ENCODE results near the gene KDM1B.
"Not testable (repeated sequence)": the region's sequence is repeated elsewhere in the genome, so short reads cannot be mapped to it uniquely, and the experiment has no call there.

The KDM1B gene

GRCh38 chr6:18132346-18132745 is 22.9 kb upstream of the KDM1B start:
- Histone ChIP-seq H3K4me1 (ENCODE audit: control insufficient read depth, low read depth, low read length) (no peaks in the 10 kb centered on the region), H3K36me3 (ENCODE audit: control insufficient read depth, low read depth, low read length) (no peaks in the 10 kb centered on the region), H3K9me3 (ENCODE audit: control insufficient read depth, low read depth, low read length) (no peaks in the 10 kb centered on the region), H3K27me3 (ENCODE audit: control insufficient read depth, insufficient read depth, low read length) (no peaks in the 10 kb centered on the region), H3K9ac (ENCODE audit: low read length) (no peak overlapping the region), H3K4me3 (ENCODE audit: low read length) (no peak overlapping the region), H3K27ac (ENCODE audit: low read length) (no peak overlapping the region)

GRCh38 chr6:18135171-18135570 is 20.1 kb upstream of the KDM1B start:
- Histone ChIP-seq H3K27me3 (ENCODE audit: control insufficient read depth, insufficient read depth, low read length) (no peaks in the 10 kb centered on the region), H3K9ac (ENCODE audit: low read length) (no peak overlapping the region), H3K27ac (ENCODE audit: low read length) (no peak overlapping the region), H3K4me3 (ENCODE audit: low read length) (no peak overlapping the region), H3K9me3 (ENCODE audit: control insufficient read depth, low read depth, low read length) (no peaks in the 10 kb centered on the region), H3K36me3 (ENCODE audit: control insufficient read depth, low read depth, low read length) (peaks cover 4% of the 10 kb centered on the region), H3K4me1 (ENCODE audit: control insufficient read depth, low read depth, low read length) (no peaks in the 10 kb centered on the region)

DNA sequence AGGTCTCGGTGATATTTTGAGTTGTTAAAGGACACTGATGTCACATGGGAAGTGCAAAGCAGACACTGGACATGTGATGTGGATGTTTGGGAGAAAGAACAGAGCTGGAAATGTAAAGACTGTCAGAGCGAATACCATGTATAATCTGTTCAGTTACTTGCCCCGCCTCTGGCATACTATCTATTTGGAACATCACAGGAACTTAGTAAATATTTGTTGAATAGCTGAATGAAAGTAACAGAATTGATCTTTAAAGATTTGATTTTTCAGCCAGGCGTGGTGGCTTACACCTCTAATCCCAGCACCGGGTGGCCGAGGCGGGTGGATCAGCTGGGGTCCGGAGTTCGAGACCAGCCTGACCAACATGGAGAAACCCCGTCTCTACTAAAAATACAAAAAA is 19.0 kb upstream of the KDM1B start:
- Histone ChIP-seq H3K9ac (ENCODE audit: low read length) (no peak overlapping the region), H3K4me3 (ENCODE audit: low read length) (no peak overlapping the region), H3K9me3 (ENCODE audit: control insufficient read depth, low read depth, low read length) (no peaks in the 10 kb centered on the region), H3K27ac (ENCODE audit: low read length) (no peak overlapping the region), H3K36me3 (ENCODE audit: control insufficient read depth, low read depth, low read length) (peaks cover 7% of the 10 kb centered on the region), H3K4me1 (ENCODE audit: control insufficient read depth, low read depth, low read length) (no peaks in the 10 kb centered on the region), H3K27me3 (ENCODE audit: control insufficient read depth, insufficient read depth, low read length) (no peaks in the 10 kb centered on the region)

- no peaks in the 10 kb centered on the region for H3K4me1 ChIP-seq (ENCODE audit: control insufficient read depth, low read depth, low read length)
- no peak overlapping the region for H3K9ac ChIP-seq (ENCODE audit: low read length)
- H3K36me3 ChIP-seq (ENCODE audit: control insufficient read depth, low read depth, low read length): peaks cover 7% of the 10 kb centered on the region
- H3K27me3 ChIP-seq (ENCODE audit: control insufficient read depth, insufficient read depth, low read length): no peaks in the 10 kb centered on the region
- no peaks in the 10 kb centered on the region for H3K9me3 ChIP-seq (ENCODE audit: control insufficient read depth, low read depth, low read length)
- no peak overlapping the region for H3K27ac ChIP-seq (ENCODE audit: low read length)
- H3K4me3 ChIP-seq (ENCODE audit: low read length): no peak overlapping the region
These were observed 16.3 kb upstream of the KDM1B start for GRCh38 chr6:18138906-18139305.

DNA sequence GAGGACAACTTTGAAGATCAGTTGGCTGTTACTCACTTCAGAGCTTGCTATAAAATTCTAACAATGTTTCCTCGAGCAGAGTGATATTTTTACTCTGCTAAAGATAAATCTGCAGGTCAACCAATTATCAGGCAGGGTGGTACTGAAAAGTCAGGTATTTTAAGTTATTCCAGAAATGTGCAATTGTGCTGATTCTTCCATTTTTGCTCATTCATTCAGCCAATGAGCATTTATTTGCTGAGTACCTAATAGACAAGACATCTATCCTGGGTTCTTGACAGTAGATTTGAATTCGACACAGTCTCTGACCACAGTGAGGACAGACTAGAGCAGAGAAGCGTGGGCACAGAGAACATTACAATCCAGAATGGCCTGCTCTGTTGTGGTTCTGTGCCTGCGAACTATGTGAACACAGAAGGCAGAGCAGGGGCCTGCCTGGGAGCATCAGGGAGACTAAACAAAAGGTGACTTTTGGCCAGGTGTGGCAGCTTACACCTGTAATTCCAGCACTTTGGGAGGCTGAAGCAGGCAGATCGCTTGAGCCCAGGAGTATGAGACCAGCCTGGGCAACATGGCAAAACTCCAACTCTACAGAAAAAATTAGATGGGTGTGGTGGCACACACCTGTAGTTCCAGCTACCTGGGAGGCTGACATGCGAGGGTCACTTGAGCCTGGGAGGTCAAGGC is 15.1 kb upstream of the KDM1B start:
- Histone ChIP-seq H3K9ac (ENCODE audit: low read length) (no peak overlapping the region), H3K36me3 (ENCODE audit: control insufficient read depth, low read depth, low read length) (peaks cover 7% of the 10 kb centered on the region), H3K4me3 (ENCODE audit: low read length) (no peak overlapping the region), H3K27me3 (ENCODE audit: control insufficient read depth, insufficient read depth, low read length) (no peaks in the 10 kb centered on the region), H3K9me3 (ENCODE audit: control insufficient read depth, low read depth, low read length) (no peaks in the 10 kb centered on the region), H3K27ac (ENCODE audit: low read length) (no peak overlapping the region), H3K4me1 (ENCODE audit: control insufficient read depth, low read depth, low read length) (no peaks in the 10 kb centered on the region)

DNA sequence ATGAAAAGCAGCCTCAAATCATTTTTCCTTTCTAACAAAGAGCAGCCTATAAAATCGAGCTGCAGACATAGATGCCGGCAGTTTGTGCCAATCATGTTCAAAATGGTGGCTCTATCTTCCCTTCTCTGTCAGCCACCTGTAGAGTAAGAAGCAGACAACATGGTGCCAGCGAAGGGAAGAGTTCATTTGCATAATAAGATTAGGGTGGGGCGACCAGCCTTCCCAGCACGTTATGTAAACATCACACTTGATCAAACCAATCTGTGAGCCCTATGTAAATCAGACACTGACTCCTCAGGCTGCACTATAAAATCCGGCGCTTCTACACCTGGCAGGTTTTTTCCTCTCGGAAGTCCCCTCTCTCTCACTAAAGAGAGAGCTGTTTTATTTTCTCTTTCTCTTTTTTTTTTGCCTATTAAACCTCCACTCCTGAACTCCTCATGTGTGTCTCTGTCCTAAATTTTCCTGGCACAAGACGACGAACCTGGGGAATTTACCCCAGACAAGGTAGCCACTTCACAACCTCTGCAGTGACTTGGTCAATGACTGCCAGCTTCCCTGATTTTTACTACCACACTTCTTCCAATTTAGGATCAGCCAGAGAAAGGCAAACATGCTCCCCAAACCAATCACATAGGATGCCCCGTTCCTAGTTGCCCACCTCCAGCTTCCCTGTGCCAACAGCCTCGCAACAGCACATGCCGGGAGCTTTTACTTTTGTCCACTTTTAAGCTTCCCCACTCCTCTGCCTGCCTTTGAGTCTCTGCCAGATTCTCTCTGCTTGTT is 13.2 kb upstream of the KDM1B start:
- H3K27me3 ChIP-seq (ENCODE audit: control insufficient read depth, insufficient read depth, low read length): no peaks in the 10 kb centered on the region
- H3K36me3 ChIP-seq (ENCODE audit: control insufficient read depth, low read depth, low read length): peaks cover 11% of the 10 kb centered on the region

GRCh38 chr6:18142591-18142861 is 12.7 kb upstream of the KDM1B start:
- Histone ChIP-seq H3K9me3 (ENCODE audit: control insufficient read depth, low read depth, low read length) (no peaks in the 10 kb centered on the region), H3K9ac (ENCODE audit: low read length) (no peak overlapping the region), H3K4me3 (ENCODE audit: low read length) (no peak overlapping the region), H3K27me3 (ENCODE audit: control insufficient read depth, insufficient read depth, low read length) (no peaks in the 10 kb centered on the region), H3K4me1 (ENCODE audit: control insufficient read depth, low read depth, low read length) (no peaks in the 10 kb centered on the region), H3K27ac (ENCODE audit: low read length) (no peak overlapping the region), H3K36me3 (ENCODE audit: control insufficient read depth, low read depth, low read length) (peaks cover 11% of the 10 kb centered on the region)

More for the DNA sequence above, 13.2 kb upstream of the KDM1B start:
- no peaks in the 10 kb centered on the region for H3K9me3 ChIP-seq (ENCODE audit: control insufficient read depth, low read depth, low read length)
- no peak overlapping the region for H3K27ac ChIP-seq (ENCODE audit: low read length)
- no peak overlapping the region for H3K4me3 ChIP-seq (ENCODE audit: low read length)
- H3K9ac ChIP-seq (ENCODE audit: low read length): no peak overlapping the region
- H3K4me1 ChIP-seq (ENCODE audit: control insufficient read depth, low read depth, low read length): no peaks in the 10 kb centered on the region

DNA sequence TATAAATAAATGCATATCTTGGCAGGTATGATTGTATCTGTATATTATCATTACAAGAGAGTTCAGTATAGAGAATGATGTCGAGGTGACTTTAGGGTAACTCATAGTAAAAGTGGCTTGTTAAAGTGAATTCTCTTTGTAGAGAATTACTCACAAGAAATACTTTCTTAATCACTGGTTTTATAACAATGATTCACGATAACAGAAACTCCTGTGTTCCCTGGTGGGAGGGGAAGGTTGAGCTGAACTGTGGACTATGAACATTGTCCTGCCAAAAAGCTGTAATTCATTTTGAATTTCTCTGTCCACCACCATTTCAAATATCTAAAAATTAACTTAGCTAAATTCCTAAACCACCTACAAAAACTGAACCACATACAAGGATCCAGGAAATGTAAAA is 8.1 kb upstream of the KDM1B start:
- no peak overlapping the region for H3K9ac ChIP-seq (ENCODE audit: low read length)
- no peak overlapping the region for H3K4me3 ChIP-seq (ENCODE audit: low read length)
- no peaks in the 10 kb centered on the region for H3K27me3 ChIP-seq (ENCODE audit: control insufficient read depth, insufficient read depth, low read length)
- peaks cover 9% of the 10 kb centered on the region for H3K36me3 ChIP-seq (ENCODE audit: control insufficient read depth, low read depth, low read length)
- H3K27ac ChIP-seq (ENCODE audit: low read length): no peak overlapping the region
- H3K4me1 ChIP-seq (ENCODE audit: control insufficient read depth, low read depth, low read length): no peaks in the 10 kb centered on the region
- no peaks in the 10 kb centered on the region for H3K9me3 ChIP-seq (ENCODE audit: control insufficient read depth, low read depth, low read length)

GRCh38 chr6:18147616-18148015 is 7.6 kb upstream of the KDM1B start:
- H3K9ac ChIP-seq (ENCODE audit: low read length): no peak overlapping the region
- H3K36me3 ChIP-seq (ENCODE audit: control insufficient read depth, low read depth, low read length): peaks cover 9% of the 10 kb centered on the region
- H3K27ac ChIP-seq (ENCODE audit: low read length): no peak overlapping the region
- no peaks in the 10 kb centered on the region for H3K9me3 ChIP-seq (ENCODE audit: control insufficient read depth, low read depth, low read length)
- no peak overlapping the region for H3K4me3 ChIP-seq (ENCODE audit: low read length)
- no peaks in the 10 kb centered on the region for H3K27me3 ChIP-seq (ENCODE audit: control insufficient read depth, insufficient read depth, low read length)
- no peaks in the 10 kb centered on the region for H3K4me1 ChIP-seq (ENCODE audit: control insufficient read depth, low read depth, low read length)

DNA sequence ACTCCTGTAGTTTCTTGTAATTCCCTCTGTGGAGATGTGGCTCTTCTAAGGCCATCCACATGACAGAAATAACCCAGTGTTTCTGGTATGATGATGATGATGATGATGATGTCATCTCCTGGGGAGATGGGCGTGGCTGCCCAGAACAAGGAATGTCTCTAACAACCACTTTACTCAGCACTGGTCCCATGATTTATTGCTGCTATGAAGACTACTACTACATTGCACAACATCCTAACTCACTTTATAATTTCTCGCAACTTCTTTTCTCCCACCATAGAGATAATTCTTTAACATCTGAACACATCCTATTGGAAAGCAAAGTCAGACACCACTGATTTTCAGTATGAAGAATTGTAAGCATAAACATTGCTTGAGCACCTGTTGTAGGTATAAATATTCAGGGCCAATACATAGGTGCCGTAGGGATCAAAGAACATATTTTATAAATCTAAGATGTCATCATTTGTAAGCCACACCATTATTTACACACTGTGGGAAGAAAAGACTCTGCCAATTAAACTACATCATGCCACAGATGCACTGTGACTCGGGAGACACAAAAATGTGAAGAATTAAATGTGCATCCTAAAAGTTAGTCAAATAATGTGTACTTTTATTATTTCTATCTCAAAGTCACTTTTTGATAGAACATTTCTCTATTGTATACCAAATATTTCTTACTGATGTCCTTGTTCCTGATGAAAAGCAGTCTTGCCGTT is 6.8 kb upstream of the KDM1B start:
- no peak overlapping the region for H3K9ac ChIP-seq (ENCODE audit: low read length)
- no peaks in the 10 kb centered on the region for H3K27me3 ChIP-seq (ENCODE audit: control insufficient read depth, insufficient read depth, low read length)
- H3K27ac ChIP-seq (ENCODE audit: low read length): no peak overlapping the region

DNA sequence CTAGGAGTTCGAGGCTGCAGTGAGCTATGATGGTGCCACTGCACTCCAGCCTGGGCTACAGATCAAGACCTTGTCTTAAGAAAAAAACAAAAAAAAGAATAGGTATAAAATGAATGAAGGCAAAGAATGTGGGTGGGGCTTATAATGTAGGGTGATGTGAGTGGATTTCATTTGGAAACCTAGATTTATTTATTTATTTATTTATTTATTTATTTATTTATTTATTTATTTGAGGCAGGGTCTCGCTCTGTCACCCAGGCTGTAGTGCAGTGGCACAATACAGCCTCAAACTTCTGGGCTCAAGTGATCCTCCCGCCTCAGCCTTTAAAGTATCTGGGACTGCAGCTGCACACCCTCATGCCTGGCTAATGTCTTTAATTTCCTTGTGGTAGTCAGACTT is 3.8 kb upstream of the KDM1B start:
- not testable (repeated sequence) for H3K9ac ChIP-seq (ENCODE audit: low read length); H3K4me3 ChIP-seq (ENCODE audit: low read length); H3K27me3 ChIP-seq (ENCODE audit: control insufficient read depth, insufficient read depth, low read length); H3K9me3 ChIP-seq (ENCODE audit: control insufficient read depth, low read depth, low read length); H3K36me3 ChIP-seq (ENCODE audit: control insufficient read depth, low read depth, low read length); H3K27ac ChIP-seq (ENCODE audit: low read length)
- peaks cover 18% of the 10 kb centered on the region for H3K4me1 ChIP-seq (ENCODE audit: control insufficient read depth, low read depth, low read length)

More for the DNA sequence above, 6.8 kb upstream of the KDM1B start:
- H3K9me3 ChIP-seq (ENCODE audit: control insufficient read depth, low read depth, low read length): no peaks in the 10 kb centered on the region
- no peak overlapping the region for H3K4me3 ChIP-seq (ENCODE audit: low read length)
- H3K4me1 ChIP-seq (ENCODE audit: control insufficient read depth, low read depth, low read length): peaks cover 8% of the 10 kb centered on the region
- H3K36me3 ChIP-seq (ENCODE audit: control insufficient read depth, low read depth, low read length): peaks cover 9% of the 10 kb centered on the region

Measured in iPS-18a (cell line).